Measurements from ENCODE around the gene KLF8. TPM values are rescaled to one million over a fixed set of nuclear protein-coding genes. Genes with fewer than 3 reads are reported as not detected.

Gene KLF8
- polyA plus RNA-seq, 3 donors = 0.34 to 1.5 TPM; not detected in 1

GRCh38 chrX:56318076-56318475 lies 85.9 kb downstream of the KLF8 start:
- Histone ChIP-seq H3K27ac (ENCODE audit: low read depth in 1 of 2, low read length in 2 of 2) (no peak overlapping the region), H3K4me3 (replicated peaks in 1 of 3; ENCODE audit: low read depth in 2 of 3, low read length in 3 of 3) (no peak overlapping the region), H3K36me3 (replicated peaks in 1 of 2; ENCODE audit: control insufficient read depth in 1 of 2, insufficient read depth in 2 of 2, low read length in 2 of 2) (no peaks in the 10 kb centered on the region), H3K27me3 (ENCODE audit: control insufficient read depth in 2 of 2, insufficient read depth in 2 of 2, low read length in 2 of 2) (no peaks in the 10 kb centered on the region), H3K9me3 (replicated peaks in 1 of 2; ENCODE audit: control insufficient read depth in 1 of 2, insufficient read depth in 1 of 2, low read length in 2 of 2) (peaks cover 6 to 19% of the 10 kb centered on the region in 2 donors), H4K20me1 (ENCODE audit: insufficient read depth, low read length) (no peaks in the 10 kb centered on the region), H2AFZ (ENCODE audit: insufficient read depth, low read depth, low read length, poor library complexity, severe bottlenecking) (no peak overlapping the region), H3K4me1 (ENCODE audit: control insufficient read depth in 1 of 2, insufficient read depth in 2 of 2, low read length in 2 of 2) (no peaks in the 10 kb centered on the region), H3K9ac (ENCODE audit: insufficient read depth, low read length, poor library complexity, severe bottlenecking) (no peak overlapping the region), H3K79me2 (ENCODE audit: insufficient read depth, low read length) (no peaks in the 10 kb centered on the region), H3K4me2 (replicated peaks; ENCODE audit: extremely low read depth, low read length, poor library complexity, severe bottlenecking) (no peak overlapping the region)
- no peak overlapping the region for H3K4me3 Mint-ChIP-seq
- peaks cover 0 to 4% (median 0%) of the 10 kb centered on the region in 3 donors for H3K27me3 Mint-ChIP-seq (ENCODE audit: low read depth in 3 of 3)
- 80% methylated on average over 1 of the region's 2 CpGs for WGBS (ENCODE audit: insufficient coverage)
- no peak for DNase-seq
- H3K4me1 Mint-ChIP-seq = no peaks in the 10 kb centered on the region
- intact Hi-C loops (cut with micrococcal nuclease) = no loop called here
- TF ChIP-seq CTCF (IDR thresholded peaks at IDR 0.05) = no peak
- no peak overlapping the region for H3K27ac Mint-ChIP-seq
- peaks cover 4 to 16% (median 11%) of the 10 kb centered on the region in 7 donors for H3K9me3 Mint-ChIP-seq
- no peaks in the 10 kb centered on the region for H3K36me3 Mint-ChIP-seq

GRCh38 chrX:56319165-56319564 lies 87.0 kb downstream of the KLF8 start:
- Histone ChIP-seq H3K9me3 (replicated peaks in 1 of 2; ENCODE audit: control insufficient read depth in 1 of 2, insufficient read depth in 1 of 2, low read length in 2 of 2) (peaks cover 6 to 19% of the 10 kb centered on the region in 2 donors), H4K20me1 (ENCODE audit: insufficient read depth, low read length) (no peaks in the 10 kb centered on the region), H3K4me3 (replicated peaks in 1 of 3; ENCODE audit: low read depth in 2 of 3, low read length in 3 of 3) (no peak overlapping the region), H3K36me3 (replicated peaks in 1 of 2; ENCODE audit: control insufficient read depth in 1 of 2, insufficient read depth in 2 of 2, low read length in 2 of 2) (no peaks in the 10 kb centered on the region), H3K4me1 (ENCODE audit: control insufficient read depth in 1 of 2, insufficient read depth in 2 of 2, low read length in 2 of 2) (no peaks in the 10 kb centered on the region), H3K9ac (ENCODE audit: insufficient read depth, low read length, poor library complexity, severe bottlenecking) (no peak overlapping the region), H3K27me3 (ENCODE audit: control insufficient read depth in 2 of 2, insufficient read depth in 2 of 2, low read length in 2 of 2) (no peaks in the 10 kb centered on the region), H3K27ac (ENCODE audit: low read depth in 1 of 2, low read length in 2 of 2) (no peak overlapping the region), H3K79me2 (ENCODE audit: insufficient read depth, low read length) (no peaks in the 10 kb centered on the region), H2AFZ (ENCODE audit: insufficient read depth, low read depth, low read length, poor library complexity, severe bottlenecking) (no peak overlapping the region), H3K4me2 (replicated peaks; ENCODE audit: extremely low read depth, low read length, poor library complexity, severe bottlenecking) (no peak overlapping the region)
- Mint-ChIP-seq H3K4me3 (no peak overlapping the region), H3K4me1 (no peaks in the 10 kb centered on the region), H3K9me3 (peaks cover 4 to 16% (median 11%) of the 10 kb centered on the region in 7 donors), H3K27me3 (ENCODE audit: low read depth in 3 of 3) (peaks cover 0 to 4% (median 0%) of the 10 kb centered on the region in 3 donors), H3K27ac (no peak overlapping the region), H3K36me3 (no peaks in the 10 kb centered on the region)
- TF ChIP-seq CTCF (IDR thresholded peaks at IDR 0.05) = no peak
- DNase-seq = no peak
- intact Hi-C loops (cut with micrococcal nuclease) = no loop called here
